ENCODE data around the gene ANKRD31.
"Not testable (repeated sequence)": the region's sequence is repeated elsewhere in the genome, so short reads cannot be mapped to it uniquely, and the experiment has no call there.

Gene ANKRD31

GRCh38 chr5:75225506-75225905 lies 11.2 kb downstream of the ANKRD31 start:
- H3K4me3 ChIP-seq (ENCODE audit: low read length), result no peak overlapping the region
- H3K36me3 ChIP-seq (ENCODE audit: insufficient read depth, low read length), result no peaks in the 10 kb centered on the region
- no peaks in the 10 kb centered on the region for H3K27me3 ChIP-seq (ENCODE audit: insufficient read depth, low read length)
- H3K9me3 ChIP-seq (ENCODE audit: insufficient read depth, low read depth, low read length), result no peaks in the 10 kb centered on the region
- H3K9ac ChIP-seq (ENCODE audit: low read depth, low read length), result no peak overlapping the region
- H3K4me1 ChIP-seq (ENCODE audit: insufficient read depth, low read length), result no peaks in the 10 kb centered on the region
- no peak overlapping the region for H3K27ac ChIP-seq (ENCODE audit: low read depth, low read length)

GRCh38 chr5:75220787-75221186 lies 15.9 kb downstream of the ANKRD31 start:
- not testable (repeated sequence) for H3K27ac ChIP-seq (ENCODE audit: low read depth, low read length); H3K9me3 ChIP-seq (ENCODE audit: insufficient read depth, low read depth, low read length); H3K4me3 ChIP-seq (ENCODE audit: low read length); H3K27me3 ChIP-seq (ENCODE audit: insufficient read depth, low read length); H3K4me1 ChIP-seq (ENCODE audit: insufficient read depth, low read length); H3K9ac ChIP-seq (ENCODE audit: low read depth, low read length); H3K36me3 ChIP-seq (ENCODE audit: insufficient read depth, low read length)
- 95% methylated on average over 2 of the region's 2 CpGs for WGBS

DNA sequence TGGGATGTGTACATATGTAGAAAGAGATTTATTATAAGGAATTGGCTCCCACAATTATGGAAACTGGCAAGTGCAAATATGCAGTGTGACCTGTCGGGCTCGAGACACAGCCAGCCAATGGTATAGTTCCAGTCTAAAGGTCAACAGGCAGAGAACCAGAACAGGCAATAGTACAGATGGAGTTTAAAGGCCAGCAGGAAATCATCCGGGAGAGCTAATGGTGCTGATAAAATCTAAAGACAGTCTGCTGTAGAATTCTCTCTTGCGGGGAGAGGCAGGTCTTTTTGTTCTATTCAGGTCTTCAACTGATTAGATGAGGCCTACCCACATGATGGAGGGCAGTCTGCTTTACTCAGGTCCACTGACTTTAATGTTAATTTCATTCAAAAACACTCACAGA lies 21.8 kb downstream of the ANKRD31 start:
- no peaks in the 10 kb centered on the region for H3K27me3 ChIP-seq (ENCODE audit: insufficient read depth, low read length)
- WGBS, result 95% methylated on average over 4 of the region's 4 CpGs
- H3K4me3 ChIP-seq (ENCODE audit: low read length), result no peak overlapping the region
- H3K9ac ChIP-seq (ENCODE audit: low read depth, low read length), result no peak overlapping the region
- no peaks in the 10 kb centered on the region for H3K36me3 ChIP-seq (ENCODE audit: insufficient read depth, low read length)
- no peaks in the 10 kb centered on the region; the same call in 1 of the 2 replicates for H3K9me3 ChIP-seq (ENCODE audit: insufficient read depth, low read depth, low read length)
- no peaks in the 10 kb centered on the region for H3K4me1 ChIP-seq (ENCODE audit: insufficient read depth, low read length)
- H3K27ac ChIP-seq (ENCODE audit: low read depth, low read length), result no peak overlapping the region

- WGBS, result no CpG with 5 or more reads among the region's 2 CpGs
- Histone ChIP-seq H3K9ac (ENCODE audit: low read depth, low read length) (no peak overlapping the region), H3K4me3 (ENCODE audit: low read length) (no peak overlapping the region), H3K9me3 (ENCODE audit: insufficient read depth, low read depth, low read length) (no peaks in the 10 kb centered on the region; the same call in 1 of the 2 replicates), H3K27me3 (ENCODE audit: insufficient read depth, low read length) (no peaks in the 10 kb centered on the region), H3K36me3 (ENCODE audit: insufficient read depth, low read length) (no peaks in the 10 kb centered on the region), H3K27ac (ENCODE audit: low read depth, low read length) (no peak overlapping the region), H3K4me1 (ENCODE audit: insufficient read depth, low read length) (no peaks in the 10 kb centered on the region)
Observed at GRCh38 chr5:75214409-75214808, 22.3 kb downstream of the ANKRD31 start.

- Histone ChIP-seq H3K27me3 (ENCODE audit: insufficient read depth, low read length) (no peaks in the 10 kb centered on the region), H3K9me3 (ENCODE audit: insufficient read depth, low read depth, low read length) (no peaks in the 10 kb centered on the region), H3K4me3 (ENCODE audit: low read length) (no peak overlapping the region), H3K9ac (ENCODE audit: low read depth, low read length) (no peak overlapping the region), H3K27ac (ENCODE audit: low read depth, low read length) (no peak overlapping the region), H3K36me3 (ENCODE audit: insufficient read depth, low read length) (no peaks in the 10 kb centered on the region), H3K4me1 (ENCODE audit: insufficient read depth, low read length) (no peaks in the 10 kb centered on the region)
- WGBS, result 100% methylated on average over 1 of the region's 3 CpGs
Observed at GRCh38 chr5:75203604-75204003, 33.1 kb downstream of the ANKRD31 start.

DNA sequence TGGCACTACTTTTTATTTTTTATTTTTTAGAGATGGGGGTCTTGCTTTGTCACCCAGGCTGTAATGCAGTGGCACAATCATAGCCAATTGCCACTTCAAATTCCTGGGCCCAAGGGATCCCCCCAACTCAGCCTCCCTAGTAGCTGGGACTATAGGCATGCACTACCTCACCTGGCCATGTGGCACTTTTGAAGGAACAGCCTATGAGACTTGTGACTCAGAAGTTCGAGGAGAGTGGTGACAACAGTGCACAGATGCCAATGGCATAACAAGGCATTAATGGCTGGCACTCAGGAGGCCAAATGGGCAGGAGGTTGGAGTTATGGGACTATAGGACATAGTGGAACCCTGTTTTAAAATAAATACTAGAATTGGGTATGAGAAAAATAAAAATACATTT lies 33.7 kb downstream of the ANKRD31 start:
- Histone ChIP-seq H3K4me3 (ENCODE audit: low read length) (no peak overlapping the region), H3K9me3 (ENCODE audit: insufficient read depth, low read depth, low read length) (no peaks in the 10 kb centered on the region), H3K27me3 (ENCODE audit: insufficient read depth, low read length) (no peaks in the 10 kb centered on the region), H3K4me1 (ENCODE audit: insufficient read depth, low read length) (no peaks in the 10 kb centered on the region), H3K9ac (ENCODE audit: low read depth, low read length) (no peak overlapping the region), H3K27ac (ENCODE audit: low read depth, low read length) (no peak overlapping the region), H3K36me3 (ENCODE audit: insufficient read depth, low read length) (no peaks in the 10 kb centered on the region)
- WGBS, result 92% methylated on average over 1 of the region's 1 CpG

DNA sequence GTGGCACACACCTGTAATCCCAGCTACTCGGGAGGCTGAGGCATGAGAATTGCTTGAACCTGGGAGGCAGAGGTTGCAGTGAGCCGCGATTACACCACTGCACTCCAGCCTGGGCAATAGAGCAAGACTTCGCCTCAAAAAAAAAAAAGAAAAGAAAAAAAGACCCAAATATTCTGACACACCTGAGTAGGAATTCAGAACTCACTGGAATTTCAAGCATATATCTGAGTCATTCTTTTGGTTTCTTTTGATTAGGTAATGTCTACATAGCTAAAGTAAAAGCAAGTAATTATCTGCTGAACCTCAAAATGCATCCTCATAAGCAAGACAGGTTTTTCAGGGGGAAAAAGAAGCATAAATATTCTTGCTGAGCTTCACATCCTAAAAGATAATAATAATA lies 35.9 kb downstream of the ANKRD31 start:
- Histone ChIP-seq H3K9me3 (ENCODE audit: insufficient read depth, low read depth, low read length) (no peaks in the 10 kb centered on the region), H3K27me3 (ENCODE audit: insufficient read depth, low read length) (no peaks in the 10 kb centered on the region), H3K4me1 (ENCODE audit: insufficient read depth, low read length) (no peaks in the 10 kb centered on the region), H3K4me3 (ENCODE audit: low read length) (no peak overlapping the region), H3K27ac (ENCODE audit: low read depth, low read length) (no peak overlapping the region), H3K9ac (ENCODE audit: low read depth, low read length) (no peak overlapping the region), H3K36me3 (ENCODE audit: insufficient read depth, low read length) (no peaks in the 10 kb centered on the region)
- WGBS, result 94% methylated on average over 4 of the region's 4 CpGs

- Histone ChIP-seq H3K27ac (ENCODE audit: low read depth, low read length) (no peak overlapping the region), H3K9ac (ENCODE audit: low read depth, low read length) (no peak overlapping the region), H3K4me1 (ENCODE audit: insufficient read depth, low read length) (no peaks in the 10 kb centered on the region), H3K4me3 (ENCODE audit: low read length) (no peak overlapping the region), H3K27me3 (ENCODE audit: insufficient read depth, low read length) (no peaks in the 10 kb centered on the region), H3K9me3 (ENCODE audit: insufficient read depth, low read depth, low read length) (no peaks in the 10 kb centered on the region), H3K36me3 (ENCODE audit: insufficient read depth, low read length) (no peaks in the 10 kb centered on the region)
- 100% methylated on average over 1 of the region's 1 CpG for WGBS
Observed at GRCh38 chr5:75199946-75200345, 36.7 kb downstream of the ANKRD31 start.

- no peak overlapping the region for H3K4me3 ChIP-seq (ENCODE audit: low read length)
- H3K27ac ChIP-seq (ENCODE audit: low read depth, low read length), result no peak overlapping the region
- H3K9me3 ChIP-seq (ENCODE audit: insufficient read depth, low read depth, low read length), result no peaks in the 10 kb centered on the region
- no peaks in the 10 kb centered on the region for H3K27me3 ChIP-seq (ENCODE audit: insufficient read depth, low read length)
- 96% methylated on average over 2 of the region's 2 CpGs for WGBS
- H3K9ac ChIP-seq (ENCODE audit: low read depth, low read length), result no peak overlapping the region
- H3K4me1 ChIP-seq (ENCODE audit: insufficient read depth, low read length), result no peaks in the 10 kb centered on the region
- no peaks in the 10 kb centered on the region for H3K36me3 ChIP-seq (ENCODE audit: insufficient read depth, low read length)
Observed at GRCh38 chr5:75199071-75199470, 37.6 kb downstream of the ANKRD31 start.

- no peak overlapping the region for H3K27ac ChIP-seq (ENCODE audit: low read depth, low read length)
- no peaks in the 10 kb centered on the region for H3K27me3 ChIP-seq (ENCODE audit: insufficient read depth, low read length)
- H3K4me1 ChIP-seq (ENCODE audit: insufficient read depth, low read length), result no peaks in the 10 kb centered on the region
- H3K9me3 ChIP-seq (ENCODE audit: insufficient read depth, low read depth, low read length), result no peaks in the 10 kb centered on the region
- no peaks in the 10 kb centered on the region for H3K36me3 ChIP-seq (ENCODE audit: insufficient read depth, low read length)
- 96% methylated on average over 5 of the region's 5 CpGs for WGBS
- no peak overlapping the region for H3K9ac ChIP-seq (ENCODE audit: low read depth, low read length)
- H3K4me3 ChIP-seq (ENCODE audit: low read length), result no peak overlapping the region
Observed at GRCh38 chr5:75197745-75198144, 38.9 kb downstream of the ANKRD31 start.

DNA sequence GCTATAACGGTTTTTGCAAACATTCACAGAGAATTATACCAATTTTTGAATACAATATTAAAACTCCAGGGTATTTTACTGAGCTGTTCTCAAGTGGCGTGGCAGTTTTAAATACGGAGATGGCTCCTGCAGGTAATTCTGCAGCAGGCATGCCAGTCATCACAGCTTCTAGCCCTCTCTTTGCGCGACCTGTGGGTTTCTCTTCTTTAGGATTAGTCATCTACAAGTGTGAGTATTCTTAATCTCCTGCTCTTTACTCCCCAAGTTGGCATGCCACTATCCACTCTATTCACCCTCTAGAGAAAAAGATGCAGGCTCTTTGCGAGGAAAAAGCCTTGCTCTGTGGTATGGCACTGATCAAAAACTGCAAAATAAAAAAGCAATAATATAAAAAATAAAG lies 43.9 kb downstream of the ANKRD31 start:
- Histone ChIP-seq H3K27ac (ENCODE audit: low read depth, low read length) (no peak overlapping the region), H3K4me3 (ENCODE audit: low read length) (no peak overlapping the region), H3K9me3 (ENCODE audit: insufficient read depth, low read depth, low read length) (no peaks in the 10 kb centered on the region), H3K27me3 (ENCODE audit: insufficient read depth, low read length) (no peaks in the 10 kb centered on the region), H3K36me3 (ENCODE audit: insufficient read depth, low read length) (no peaks in the 10 kb centered on the region), H3K4me1 (ENCODE audit: insufficient read depth, low read length) (no peaks in the 10 kb centered on the region), H3K9ac (ENCODE audit: low read depth, low read length) (no peak overlapping the region)
- 75% methylated on average over 6 of the region's 6 CpGs for WGBS

DNA sequence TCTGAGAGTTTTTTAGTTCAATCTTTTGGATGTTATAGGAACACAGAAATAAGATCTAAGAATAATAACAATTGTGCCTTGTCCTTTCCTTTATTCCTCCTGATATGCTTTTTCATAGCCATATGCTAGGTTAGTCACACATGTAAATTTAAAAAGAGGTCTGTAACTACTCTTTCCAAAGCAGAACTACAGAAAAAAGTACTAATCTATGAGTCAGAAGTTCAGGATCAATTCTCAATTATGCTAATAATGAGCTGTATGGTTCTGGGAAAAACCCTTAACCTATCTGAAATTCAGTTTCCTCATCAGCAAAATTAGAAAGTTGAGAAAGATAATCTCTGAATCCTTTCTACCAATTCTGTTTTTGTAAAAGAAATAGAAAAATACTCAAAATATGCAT lies 44.4 kb downstream of the ANKRD31 start:
- H3K4me3 ChIP-seq (ENCODE audit: low read length), result no peak overlapping the region
- no peaks in the 10 kb centered on the region for H3K36me3 ChIP-seq (ENCODE audit: insufficient read depth, low read length)
- H3K9me3 ChIP-seq (ENCODE audit: insufficient read depth, low read depth, low read length), result no peaks in the 10 kb centered on the region
- H3K27me3 ChIP-seq (ENCODE audit: insufficient read depth, low read length), result no peaks in the 10 kb centered on the region
- H3K27ac ChIP-seq (ENCODE audit: low read depth, low read length), result no peak overlapping the region
- H3K9ac ChIP-seq (ENCODE audit: low read depth, low read length), result no peak overlapping the region
- no peaks in the 10 kb centered on the region for H3K4me1 ChIP-seq (ENCODE audit: insufficient read depth, low read length)
